Cardiac muscle cell (in vitro differentiated cells and primary cell): ENCODE measurements around the gene LSM4. TPM values are rescaled to one million over a fixed set of nuclear protein-coding genes. Genes with fewer than 3 reads are reported as not detected.
A peak's percentile ranks its signal among the peaks of the same experiment; 100 is the strongest.

ENCODE experiments used
- DNase-seq, 2 donors: peaks; one replicate each; pipeline versions ENCODE4 v3.0.0 to v3.0.0-alpha.2; 2010 to 2017; ENCODE audit warnings: low read depth in 1 of 2, low spot score in 1 of 2
- H3K27ac ChIP-seq: fragments of 200-600 bp; sonication (generic); 2 replicates; pipeline ENCODE4 v1.5.1; 2016
- H3K27me3 ChIP-seq: fragments of 200-600 bp; sonication (generic); 2 replicates; pipeline ENCODE4 v1.6.0; 2016; ENCODE audit warnings: control low read depth
- H3K36me3 ChIP-seq: fragments of 200-600 bp; sonication (generic); 2 replicates; pipeline ENCODE4 v1.5.1; 2016; ENCODE audit warnings: control low read depth
- H3K4me1 ChIP-seq: fragments of 200-600 bp; sonication (generic); 2 replicates; pipeline ENCODE4 v1.8.1; 2017; ENCODE audit warnings: low read depth, mild to moderate bottlenecking, mixed run types
- H3K4me3 ChIP-seq: fragments of 200-600 bp; sonication (generic); 2 replicates; pipeline ENCODE4 v1.5.1; 2016; ENCODE audit warnings: mild to moderate bottlenecking
- H3K9me3 ChIP-seq: fragments of 200-600 bp; sonication (generic); 2 replicates; pipeline ENCODE4 v1.5.1; 2017; ENCODE audit warnings: low read depth, mild to moderate bottlenecking, control low read depth
- polyA plus RNA-seq: library from polyadenylated mRNA; unstranded; fragments of >200 nt; fragmentation: Nextera tagmentation; extraction: Ambion mirVana; gene quantifications from 2 replicates; pipeline ENCODE4 v1.2.1, GENCODE V29; 2016
- total RNA-seq: library from RNA; depleted of rRNA; stranded (reverse); fragments of >200 nt; gene quantifications from 2 replicates; pipeline ENCODE4 v1.2.3, GENCODE V29; 2016
- TF ChIP-seq, protein P1 (sequence below): IDR thresholded peaks from 2 replicates; pipeline ENCODE4 v1.5.1; 2012; ENCODE audit warnings: low read depth, mild to moderate bottlenecking, low read length

The LSM4 gene
- total and polyA plus RNA-seq, 2 experiments from 2014 or later, result 418 to 493 TPM

DNA sequence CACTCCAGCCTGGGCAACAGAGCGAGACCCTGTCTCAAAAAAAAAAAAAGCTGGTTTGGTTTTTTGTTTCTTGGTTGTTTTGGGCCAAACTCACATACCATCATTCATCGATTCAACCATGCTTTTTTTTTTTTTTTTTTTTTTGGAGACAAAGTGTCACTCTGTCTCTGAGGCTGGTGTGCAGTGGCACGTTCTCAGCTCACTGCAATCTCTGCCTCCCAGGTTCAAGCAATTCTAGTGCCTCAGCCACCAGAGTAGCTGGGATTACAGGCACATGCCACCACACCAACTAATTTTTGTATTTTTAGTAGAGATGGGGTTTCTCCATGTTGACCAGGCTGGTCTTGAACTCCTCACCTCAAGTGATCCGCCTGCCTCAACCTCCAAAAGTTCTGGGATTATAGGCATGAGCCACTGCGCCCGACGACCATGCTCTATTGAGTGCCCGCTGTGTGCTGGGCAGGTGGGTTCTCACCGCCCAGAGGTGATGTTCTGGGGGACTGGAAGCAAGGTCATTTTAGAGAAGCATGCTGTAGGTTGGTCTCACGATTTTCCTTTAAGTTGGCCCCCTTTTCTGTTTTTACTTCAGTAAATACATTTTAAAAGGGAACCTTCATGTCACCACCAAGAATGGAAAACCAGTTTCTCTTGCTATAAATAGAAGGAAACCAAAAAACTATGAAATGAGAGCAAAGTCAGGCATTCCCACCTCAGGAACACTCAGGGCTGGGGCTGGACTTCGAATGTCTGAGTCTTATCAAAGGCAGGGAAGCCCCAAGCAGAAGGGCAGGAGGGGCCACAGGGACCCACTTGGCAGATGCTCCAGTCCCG, 33.2 kb downstream of the LSM4 start:
- H3K4me1 ChIP-seq, result peaks cover 19% of the 10 kb centered on the region
- TF ChIP-seq, protein P1, sequence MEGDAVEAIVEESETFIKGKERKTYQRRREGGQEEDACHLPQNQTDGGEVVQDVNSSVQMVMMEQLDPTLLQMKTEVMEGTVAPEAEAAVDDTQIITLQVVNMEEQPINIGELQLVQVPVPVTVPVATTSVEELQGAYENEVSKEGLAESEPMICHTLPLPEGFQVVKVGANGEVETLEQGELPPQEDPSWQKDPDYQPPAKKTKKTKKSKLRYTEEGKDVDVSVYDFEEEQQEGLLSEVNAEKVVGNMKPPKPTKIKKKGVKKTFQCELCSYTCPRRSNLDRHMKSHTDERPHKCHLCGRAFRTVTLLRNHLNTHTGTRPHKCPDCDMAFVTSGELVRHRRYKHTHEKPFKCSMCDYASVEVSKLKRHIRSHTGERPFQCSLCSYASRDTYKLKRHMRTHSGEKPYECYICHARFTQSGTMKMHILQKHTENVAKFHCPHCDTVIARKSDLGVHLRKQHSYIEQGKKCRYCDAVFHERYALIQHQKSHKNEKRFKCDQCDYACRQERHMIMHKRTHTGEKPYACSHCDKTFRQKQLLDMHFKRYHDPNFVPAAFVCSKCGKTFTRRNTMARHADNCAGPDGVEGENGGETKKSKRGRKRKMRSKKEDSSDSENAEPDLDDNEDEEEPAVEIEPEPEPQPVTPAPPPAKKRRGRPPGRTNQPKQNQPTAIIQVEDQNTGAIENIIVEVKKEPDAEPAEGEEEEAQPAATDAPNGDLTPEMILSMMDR, result no peak
- no peaks in the 10 kb centered on the region for H3K9me3 ChIP-seq
- H3K4me3 ChIP-seq, result no peak overlapping the region
- H3K27ac ChIP-seq, result peak overlapping the region; percentile 33
- H3K36me3 ChIP-seq, result no peaks in the 10 kb centered on the region
- no peak for DNase-seq
- no peaks in the 10 kb centered on the region for H3K27me3 ChIP-seq

DNA sequence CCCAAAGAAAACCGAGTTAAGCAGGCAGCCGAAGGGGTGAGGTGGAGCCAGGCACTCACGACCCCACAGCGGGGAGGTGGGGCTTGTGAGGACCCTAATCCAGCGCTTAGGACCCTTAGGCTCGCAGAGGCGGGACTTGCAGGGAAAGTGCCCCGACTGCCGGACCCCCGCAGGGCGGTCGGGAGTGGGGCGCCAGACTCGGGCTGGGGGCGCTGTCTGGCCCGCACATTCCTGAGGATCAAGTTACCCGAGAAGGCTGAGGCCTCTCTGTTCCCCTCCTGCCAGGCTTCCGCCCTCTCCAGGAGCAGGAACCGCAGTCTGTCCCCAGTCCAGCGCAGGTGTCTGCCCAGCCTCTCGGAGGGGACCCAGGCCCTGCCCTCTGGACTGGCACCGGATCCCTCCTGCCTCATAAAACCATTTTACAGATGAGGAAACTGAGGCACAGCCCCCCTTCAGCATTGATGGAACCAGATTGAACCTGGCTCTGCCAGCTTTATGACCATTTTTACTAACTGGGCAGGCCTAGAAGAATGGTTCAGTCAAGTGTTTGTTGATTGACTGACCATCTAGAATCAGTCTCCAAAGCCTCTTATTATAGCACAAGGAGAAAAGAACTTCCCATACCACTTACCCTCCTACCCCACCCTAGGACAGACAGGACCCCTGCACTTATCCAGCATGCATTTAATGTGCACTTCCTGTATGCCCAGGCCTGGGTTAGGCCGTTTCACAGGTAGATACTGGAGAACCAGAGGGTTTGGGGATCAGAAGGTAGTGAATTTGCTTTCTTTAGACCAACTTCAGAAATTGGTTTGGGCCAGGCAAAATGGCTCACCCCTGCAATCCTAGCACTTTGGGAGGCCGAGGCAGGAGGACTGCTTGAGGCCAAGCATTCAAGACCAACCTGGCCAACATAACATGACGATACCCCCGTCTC, 34.8 kb downstream of the LSM4 start:
- peak overlapping the region; percentile 62 for H3K27ac ChIP-seq
- H3K9me3 ChIP-seq, result no peaks in the 10 kb centered on the region

GRCh38 chr19:18286973-18287635, 35.8 kb downstream of the LSM4 start:
- TF ChIP-seq, protein P1, result no peak
- peak overlapping the region; percentile 62 for H3K27ac ChIP-seq
- H3K27me3 ChIP-seq, result no peaks in the 10 kb centered on the region
- no peak for DNase-seq
- H3K9me3 ChIP-seq, result no peaks in the 10 kb centered on the region
- no peaks in the 10 kb centered on the region for H3K36me3 ChIP-seq
- H3K4me1 ChIP-seq, result peaks cover 26% of the 10 kb centered on the region
- no peak overlapping the region for H3K4me3 ChIP-seq

More for the DNA sequence above, 34.8 kb downstream of the LSM4 start:
- H3K36me3 ChIP-seq, result no peaks in the 10 kb centered on the region
- H3K27me3 ChIP-seq, result no peaks in the 10 kb centered on the region
- peaks cover 19% of the 10 kb centered on the region for H3K4me1 ChIP-seq
- peak in 1 of 2 donors; percentile 60 for DNase-seq
- TF ChIP-seq, protein P1, result no peak
- H3K4me3 ChIP-seq, result no peak overlapping the region

GRCh38 chr19:18284712-18285360, 38.0 kb downstream of the LSM4 start:
- peak overlapping the region; percentile 72 for H3K27ac ChIP-seq
- H3K4me3 ChIP-seq, result no peak overlapping the region
- peaks cover 23% of the 10 kb centered on the region for H3K4me1 ChIP-seq
- no peaks in the 10 kb centered on the region for H3K36me3 ChIP-seq
- DNase-seq, result no peak
- H3K9me3 ChIP-seq, result no peaks in the 10 kb centered on the region
- TF ChIP-seq, protein P1, result no peak
- no peaks in the 10 kb centered on the region for H3K27me3 ChIP-seq

GRCh38 chr19:18283338-18283737, 39.5 kb downstream of the LSM4 start:
- Histone ChIP-seq H3K4me3 (no peak overlapping the region), H3K9me3 (no peaks in the 10 kb centered on the region), H3K36me3 (peaks cover 6% of the 10 kb centered on the region), H3K27me3 (no peaks in the 10 kb centered on the region), H3K4me1 (peaks cover 22% of the 10 kb centered on the region), H3K27ac (peak overlapping the region; percentile 100)
- TF ChIP-seq, protein P1, result no peak
- no peak for DNase-seq
